DND-41 (cell line): ENCODE results near the gene FXYD6.
A peak's percentile ranks its signal among the peaks of the same experiment; 100 is the strongest.

Experiments used
- ATAC-seq: fragments of 200-7000 bp; cut with Tn5 transposase; 3 replicates; pipeline ENCODE4 v1.9.1; 2021; ENCODE audit warnings: low read depth; ENCODE audit not compliant: insufficient read depth
- DNase-seq: peaks from one replicate; pipeline ENCODE4 v3.0.0-alpha.2; 2020
- H2AFZ ChIP-seq: 2 replicates; pipeline ENCODE4 v1.6.0; 2012; ENCODE audit warnings: low read depth, low read length
- H3K27ac ChIP-seq: 2 replicates; pipeline ENCODE4 v1.5.1; 2012; ENCODE audit warnings: low read length, inconsistent platforms
- H3K27me3 ChIP-seq: fragments of 200-600 bp; sonication (generic); 2 replicates; pipeline ENCODE4 v1.6.0; 2012; ENCODE audit warnings: low read length, mild to moderate bottlenecking, inconsistent platforms; ENCODE audit not compliant: insufficient read depth, poor library complexity
- H3K36me3 ChIP-seq: 2 replicates; pipeline ENCODE4 v1.5.1; 2012; ENCODE audit warnings: low read length, inconsistent platforms; ENCODE audit not compliant: insufficient read depth
- H3K4me1 ChIP-seq: 2 replicates; pipeline ENCODE4 v1.5.1; 2012; ENCODE audit warnings: mild to moderate bottlenecking, low read length; ENCODE audit not compliant: insufficient read depth
- H3K4me2 ChIP-seq: 2 replicates; pipeline ENCODE4 v1.6.0; 2012; ENCODE audit warnings: mild to moderate bottlenecking, moderate library complexity, low read length, inconsistent platforms; ENCODE audit not compliant: insufficient read depth
- H3K4me3 ChIP-seq, 2 experiments: fragments of 200-600 bp in 1 of 2; shearing (Covaris generic) in 1 of 2; 2 replicates each; pipeline ENCODE4 v1.5.1; 2012 to 2016; ENCODE audit warnings: inconsistent platforms in 2 of 2, low read length in 2 of 2, mild to moderate bottlenecking in 2 of 2, low read depth in 1 of 2, moderate library complexity in 1 of 2
- H3K79me2 ChIP-seq: 2 replicates; pipeline ENCODE4 v1.6.0; 2012; ENCODE audit warnings: low read length, inconsistent platforms; ENCODE audit not compliant: insufficient read depth
- H3K9ac ChIP-seq: 2 replicates; pipeline ENCODE4 v1.6.0; 2012; ENCODE audit warnings: low read depth, mild to moderate bottlenecking, inconsistent platforms, low read length, moderate library complexity
- H3K9me3 ChIP-seq: 2 replicates; pipeline ENCODE4 v1.5.1; 2012; ENCODE audit warnings: low read length, moderate library complexity, mild to moderate bottlenecking, inconsistent platforms; ENCODE audit not compliant: insufficient read depth, severe bottlenecking
- H4K20me1 ChIP-seq: 2 replicates; pipeline ENCODE4 v1.6.0; 2012; ENCODE audit warnings: low read length; ENCODE audit not compliant: insufficient read depth
- EZH2 ChIP-seq: IDR thresholded peaks from 3 replicates; pipeline ENCODE4 v1.6.1; 2012; ENCODE audit warnings: borderline replicate concordance, low read depth, mild to moderate bottlenecking, moderate library complexity, low read length, inconsistent platforms; ENCODE audit not compliant: severe bottlenecking
- TF ChIP-seq, protein P1 (sequence below): IDR thresholded peaks from 2 replicates; pipeline ENCODE4 v1.5.1; 2012; ENCODE audit warnings: borderline replicate concordance, low read length, moderate library complexity, mild to moderate bottlenecking; ENCODE audit not compliant: poor library complexity, severe bottlenecking; ENCODE audit errors: extremely low read depth

The FXYD6 gene

DNA sequence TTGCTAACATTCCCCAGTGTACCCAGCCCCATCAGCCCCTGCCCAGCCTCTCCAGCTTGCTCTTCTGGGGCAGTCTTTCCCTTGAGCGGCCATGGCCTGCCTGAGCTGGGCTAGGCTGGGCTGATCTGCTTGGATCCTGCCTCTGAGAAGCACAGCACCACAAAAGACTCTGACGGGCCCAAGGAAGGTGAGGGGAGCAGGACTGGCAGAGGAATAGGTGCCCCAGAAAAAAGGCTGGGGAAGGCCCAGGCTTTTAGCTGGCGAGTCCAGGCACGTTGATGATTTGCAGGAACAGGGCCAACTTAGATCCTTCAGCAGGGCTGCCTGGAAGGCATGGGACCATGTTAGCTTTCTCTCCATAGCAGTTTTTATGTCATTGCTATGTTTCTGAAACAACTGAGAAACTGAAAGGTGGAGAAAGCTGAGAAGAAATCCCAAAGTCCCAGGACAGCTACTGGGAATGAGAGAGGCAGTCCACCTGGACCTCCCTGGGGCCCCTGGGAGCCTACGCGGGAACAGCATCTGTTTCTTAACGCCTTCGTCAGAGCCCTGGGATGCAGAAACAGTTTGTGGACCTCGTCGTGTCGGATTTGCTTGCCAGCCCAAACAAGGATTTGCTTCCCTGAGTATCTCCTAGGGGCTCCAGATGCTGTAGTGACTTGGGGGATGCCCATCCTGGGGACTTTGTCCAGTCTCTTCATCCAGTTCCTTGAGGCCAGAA is 24.4 kb upstream of the FXYD6 start:
- Histone ChIP-seq H3K4me3 (no peak overlapping the region), H3K27ac (no peak overlapping the region), H3K9me3 (no peaks in the 10 kb centered on the region), H3K27me3 (no peaks in the 10 kb centered on the region), H3K4me1 (no peaks in the 10 kb centered on the region), H4K20me1 (no peaks in the 10 kb centered on the region), H3K36me3 (no peaks in the 10 kb centered on the region), H3K79me2 (no peaks in the 10 kb centered on the region), H3K4me2 (no peak overlapping the region), H3K9ac (no peak overlapping the region), H2AFZ (no peak overlapping the region)
- peak; percentile 2 for DNase-seq
- no peak for ATAC-seq
- TF ChIP-seq, protein P1, sequence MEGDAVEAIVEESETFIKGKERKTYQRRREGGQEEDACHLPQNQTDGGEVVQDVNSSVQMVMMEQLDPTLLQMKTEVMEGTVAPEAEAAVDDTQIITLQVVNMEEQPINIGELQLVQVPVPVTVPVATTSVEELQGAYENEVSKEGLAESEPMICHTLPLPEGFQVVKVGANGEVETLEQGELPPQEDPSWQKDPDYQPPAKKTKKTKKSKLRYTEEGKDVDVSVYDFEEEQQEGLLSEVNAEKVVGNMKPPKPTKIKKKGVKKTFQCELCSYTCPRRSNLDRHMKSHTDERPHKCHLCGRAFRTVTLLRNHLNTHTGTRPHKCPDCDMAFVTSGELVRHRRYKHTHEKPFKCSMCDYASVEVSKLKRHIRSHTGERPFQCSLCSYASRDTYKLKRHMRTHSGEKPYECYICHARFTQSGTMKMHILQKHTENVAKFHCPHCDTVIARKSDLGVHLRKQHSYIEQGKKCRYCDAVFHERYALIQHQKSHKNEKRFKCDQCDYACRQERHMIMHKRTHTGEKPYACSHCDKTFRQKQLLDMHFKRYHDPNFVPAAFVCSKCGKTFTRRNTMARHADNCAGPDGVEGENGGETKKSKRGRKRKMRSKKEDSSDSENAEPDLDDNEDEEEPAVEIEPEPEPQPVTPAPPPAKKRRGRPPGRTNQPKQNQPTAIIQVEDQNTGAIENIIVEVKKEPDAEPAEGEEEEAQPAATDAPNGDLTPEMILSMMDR = no peak
- TF ChIP-seq EZH2 = no peak

DNA sequence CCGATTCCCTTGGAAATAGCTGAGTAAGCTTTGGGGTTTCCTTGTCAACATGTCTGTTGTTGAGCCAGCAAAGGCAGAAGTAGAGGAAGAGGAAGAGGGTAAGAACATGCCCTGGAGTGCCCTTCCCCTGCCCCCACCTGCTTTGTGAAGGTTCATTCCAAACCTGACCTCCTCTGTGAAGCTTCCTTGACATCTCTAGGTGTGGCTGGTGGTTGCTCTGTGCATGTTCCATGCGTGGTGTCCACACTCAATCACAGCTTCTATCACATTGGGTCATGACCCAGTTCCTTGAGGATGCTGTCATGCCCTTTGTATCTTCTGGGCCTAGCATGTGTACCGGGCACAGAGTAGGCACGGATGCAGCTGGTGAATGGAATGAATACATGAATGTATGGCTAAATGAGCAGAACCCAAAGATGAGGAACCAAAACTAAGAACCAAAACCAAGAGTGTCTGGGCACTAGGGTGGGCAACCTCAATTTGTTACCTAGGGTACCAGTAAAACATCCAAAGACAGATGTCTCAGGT is 23.7 kb upstream of the FXYD6 start:
- no peak overlapping the region for H3K4me3 ChIP-seq
- H3K9ac ChIP-seq = no peak overlapping the region
- H3K4me1 ChIP-seq = no peaks in the 10 kb centered on the region
- no peaks in the 10 kb centered on the region for H3K79me2 ChIP-seq
- H3K27me3 ChIP-seq = no peaks in the 10 kb centered on the region
- H3K36me3 ChIP-seq = no peaks in the 10 kb centered on the region
- no peak for DNase-seq
- no peak overlapping the region for H3K27ac ChIP-seq
- H4K20me1 ChIP-seq = no peaks in the 10 kb centered on the region
- TF ChIP-seq, protein P1 = no peak
- no peak for TF ChIP-seq EZH2
- H2AFZ ChIP-seq = no peak overlapping the region
- ATAC-seq = no peak
- H3K4me2 ChIP-seq = no peak overlapping the region
- H3K9me3 ChIP-seq = no peaks in the 10 kb centered on the region

DNA sequence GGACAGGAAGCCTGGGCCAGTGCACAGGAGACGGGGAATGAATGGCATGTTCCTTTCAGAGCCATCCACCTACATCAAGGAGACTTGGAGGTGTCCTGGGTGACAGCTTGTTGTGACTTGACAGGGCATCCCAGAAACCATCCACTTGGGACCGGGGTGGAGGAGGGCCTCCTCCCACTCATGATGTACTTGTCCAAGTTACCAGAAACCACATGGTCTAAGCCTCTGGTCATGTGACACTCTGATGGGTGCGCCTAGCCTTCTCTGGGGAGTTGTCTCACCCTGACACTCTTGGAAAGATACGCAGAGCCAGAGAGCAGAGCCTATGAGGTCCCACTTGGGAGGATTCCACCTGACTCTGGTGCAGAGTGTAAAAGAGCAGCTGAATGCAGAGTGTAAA is 21.6 kb upstream of the FXYD6 start:
- TF ChIP-seq EZH2 = no peak
- TF ChIP-seq, protein P1 = no peak
- Histone ChIP-seq H3K4me2 (no peak overlapping the region), H3K9ac (no peak overlapping the region), H2AFZ (no peak overlapping the region), H3K4me3 (no peak overlapping the region), H3K79me2 (no peaks in the 10 kb centered on the region), H3K4me1 (no peaks in the 10 kb centered on the region), H3K9me3 (no peaks in the 10 kb centered on the region), H3K27me3 (no peaks in the 10 kb centered on the region), H3K36me3 (no peaks in the 10 kb centered on the region), H3K27ac (no peak overlapping the region), H4K20me1 (no peaks in the 10 kb centered on the region)
- DNase-seq (no peak), ATAC-seq (no peak)
